Gastrocnemius medialis (tissue), 4 donors: Measurements from ENCODE around the gene EXOSC10. TPM values are rescaled to one million over a fixed set of nuclear protein-coding genes. Genes with fewer than 3 reads are reported as not detected.
A peak's percentile ranks its signal among the peaks of the same experiment; 100 is the strongest.

ENCODE experiments used
- ATAC-seq, 2 donors: fragments of 150-250 bp; one replicate each; pipeline ENCODE4 v1.9.1; 2016
- DNase-seq, 2 donors: peaks; one replicate each; pipeline ENCODE4 v3.0.0-alpha.2; 2019
- H3K27ac ChIP-seq, 4 donors: fragments of 200-600 bp; sonication (generic); 1 replicate in 1 of 4; 2 replicates in 3 of 4; pipeline ENCODE4 v1.5.1; 2016 to 2018; ENCODE audit warnings: mild to moderate bottlenecking in 2 of 4, moderate library complexity in 1 of 4
- H3K27me3 ChIP-seq, 3 donors: fragments of 200-600 bp; sonication (generic) in 2 of 3; 1 replicate in 1 of 3; 2 replicates in 2 of 3; pipeline versions ENCODE4 v1.5.1 to v1.6.0; 2016 to 2019; ENCODE audit warnings: mild to moderate bottlenecking in 1 of 3, moderate library complexity in 1 of 3
- H3K36me3 ChIP-seq, 2 donors: fragments of 200-600 bp; sonication (generic) in 1 of 2; one replicate each; pipeline ENCODE4 v1.5.1; 2017 to 2018
- H3K4me1 ChIP-seq, 2 donors: fragments of 200-600 bp; sonication (generic) in 1 of 2; one replicate each; pipeline ENCODE4 v1.5.1; 2016 to 2017; ENCODE audit warnings: mild to moderate bottlenecking in 2 of 2
- H3K4me3 ChIP-seq, 4 donors: fragments of 200-600 bp; sonication (generic) in 3 of 4; 1 replicate in 1 of 4; 2 replicates in 3 of 4; pipeline ENCODE4 v1.5.1; 2016 to 2019; ENCODE audit warnings: mild to moderate bottlenecking in 2 of 4
- H3K9me3 ChIP-seq, 3 donors: fragments of 200-600 bp; sonication (generic) in 2 of 3; 1 replicate in 1 of 3; 2 replicates in 2 of 3; pipeline ENCODE4 v1.5.1; 2016 to 2019
- CTCF ChIP-seq, 5 experiments: fragments of 450-650 bp in 3 of 5; fragments of 200-600 bp in 2 of 5; sonication (generic) in 2 of 5; IDR thresholded peaks in 4 of 5; conservative IDR thresholded peaks in 1 of 5; 1 replicate in 4 of 5; 2 replicates in 1 of 5; pipeline ENCODE4 v1.5.1; 2016 to 2019; ENCODE audit warnings: antibody characterized with exemption in 5 of 5, mild to moderate bottlenecking in 3 of 5, moderate library complexity in 3 of 5
- POLR2A ChIP-seq, 2 donors: fragments of 450-650 bp; IDR thresholded peaks; one replicate each; pipeline ENCODE4 v1.6.1; 2017; ENCODE audit warnings: antibody characterized with exemption in 2 of 2, mild to moderate bottlenecking in 2 of 2, moderate library complexity in 2 of 2
- in situ Hi-C, 4 donors: fragments of 200-750 bp; cut with MboI; loops; one replicate each; pipeline versions ENCODE4 v1.15.0 to v1.8.0; 2017; ENCODE audit warnings: low sequenced_read_pairs in 4 of 4
- intact Hi-C: fragments of 100-400 bp; cut with DNase I; formaldehyde crosslinking; loops from one replicate; pipeline ENCODE4 v1.15.1; 2023; ENCODE audit warnings: low total_unique reads
- total RNA-seq, 4 donors: library from RNA; depleted of rRNA; stranded (reverse); fragments of >200 nt; gene quantifications; one replicate each; pipeline versions ENCODE4 v1.1.0 to v1.2.3, GENCODE V29; 2016

EXOSC10 gene
- total RNA-seq, 4 donors from 2014 or later: 26.5 to 44.4 (median 40.3) TPM

DNA sequence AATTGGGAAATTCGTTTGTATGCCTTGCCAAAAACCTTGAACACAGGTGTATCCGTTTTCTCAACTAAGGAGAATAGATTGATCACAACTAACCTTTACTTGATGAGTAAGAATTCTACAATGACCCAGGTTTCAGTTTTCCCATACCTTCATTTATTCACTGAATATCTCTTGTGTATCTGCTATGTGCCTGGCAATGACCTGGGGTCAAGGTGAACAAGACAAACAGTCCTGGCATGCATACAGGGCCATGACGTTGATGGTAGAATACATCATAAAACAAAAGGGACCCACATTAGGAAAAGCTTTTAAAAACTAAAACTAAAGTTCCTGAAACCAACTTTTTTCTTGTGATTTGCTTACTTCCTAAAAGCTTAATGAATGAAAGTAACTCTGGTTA, 32.1 kb upstream of the EXOSC10 start:
- Histone ChIP-seq H3K9me3 (no peaks in the 10 kb centered on the region), H3K27ac (peak overlapping the region in 1 of 4 donors; percentile 58), H3K4me3 (no peak overlapping the region), H3K4me1 (peaks cover 0 to 3% of the 10 kb centered on the region in 2 donors), H3K27me3 (no peaks in the 10 kb centered on the region), H3K36me3 (peaks cover 5 to 91% of the 10 kb centered on the region in 2 donors)
- in situ Hi-C loops: no loop called here
- TF ChIP-seq CTCF (IDR thresholded peaks at IDR 0.05 in 4 of 5, conservative IDR thresholded peaks at IDR 0.05 in 1 of 5): no peak
- TF ChIP-seq POLR2A (IDR thresholded peaks at IDR 0.05): no peak
- no peak for DNase-seq
- no peak for ATAC-seq
- intact Hi-C loops: no loop called here

DNA sequence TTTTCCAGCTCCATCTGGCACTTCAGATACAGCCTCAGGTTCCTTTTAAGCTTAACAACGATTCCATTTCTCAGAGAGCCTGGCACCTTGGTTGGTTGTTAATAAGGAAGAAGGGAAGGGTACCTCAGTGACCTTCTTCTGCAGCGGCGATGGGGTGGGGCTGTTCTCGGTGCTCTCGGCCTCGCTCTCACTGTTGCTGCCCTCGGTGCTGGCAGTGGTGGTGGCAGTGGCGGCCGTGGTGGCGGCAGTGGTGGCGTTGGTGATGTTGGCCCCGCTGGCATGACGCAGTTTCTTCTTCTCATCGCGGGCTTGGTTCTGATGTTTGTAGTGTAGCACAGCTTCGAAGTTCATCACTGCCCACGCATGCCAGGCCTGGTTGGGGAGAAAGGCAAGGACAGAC, 30.7 kb upstream of the EXOSC10 start:
- TF ChIP-seq POLR2A (IDR thresholded peaks at IDR 0.05) (no peak), CTCF (IDR thresholded peaks at IDR 0.05 in 4 of 5, conservative IDR thresholded peaks at IDR 0.05 in 1 of 5) (no peak)
- Histone ChIP-seq H3K36me3 (peaks cover 5 to 91% of the 10 kb centered on the region in 2 donors), H3K27me3 (no peaks in the 10 kb centered on the region), H3K4me1 (peaks cover 0 to 3% of the 10 kb centered on the region in 2 donors), H3K9me3 (no peaks in the 10 kb centered on the region), H3K27ac (peak overlapping the region in 1 of 4 donors; percentile 58), H3K4me3 (no peak overlapping the region)
- no peak for ATAC-seq
- intact Hi-C loops (no loop called here), in situ Hi-C loops (no loop called here)
- no peak for DNase-seq

DNA sequence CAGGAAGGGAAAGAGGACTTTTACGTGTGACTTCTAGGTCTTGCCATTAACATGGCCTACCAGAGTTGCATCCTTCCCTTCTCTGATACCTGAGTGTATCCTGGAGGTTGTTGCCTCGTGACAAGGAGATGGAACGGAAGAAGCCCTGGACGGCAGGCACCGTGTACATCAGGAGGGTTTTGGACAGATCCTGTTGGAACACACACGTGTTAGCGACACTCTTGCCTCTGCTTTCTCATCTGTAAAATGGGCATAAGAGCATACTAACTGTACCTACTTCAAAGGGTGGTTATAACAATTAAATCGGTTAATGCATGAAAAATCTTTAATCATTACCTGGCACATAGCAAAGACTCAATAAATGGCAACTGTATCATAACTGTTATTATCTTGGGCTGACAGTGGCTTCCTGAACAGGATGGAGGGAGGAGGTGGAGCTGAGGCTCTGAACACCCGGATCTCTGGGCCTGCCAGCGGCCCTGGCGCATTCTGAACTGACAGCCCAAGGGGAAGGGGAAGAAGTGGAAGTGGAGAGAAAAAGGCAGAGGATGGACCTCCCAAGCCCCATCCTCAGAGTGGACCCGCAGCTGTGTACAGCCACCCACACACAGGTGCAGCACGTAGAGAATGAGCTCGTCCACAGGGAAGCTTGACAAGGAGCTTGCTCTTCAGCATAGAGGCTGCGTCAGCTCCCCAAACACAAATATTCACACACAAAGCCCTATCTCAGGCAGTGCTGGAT, 30.2 kb upstream of the EXOSC10 start:
- intact Hi-C loops: no loop called here
- H3K9me3 ChIP-seq: no peaks in the 10 kb centered on the region
- H3K4me1 ChIP-seq: peaks cover 0 to 3% of the 10 kb centered on the region in 2 donors
- in situ Hi-C loops: no loop called here
- ATAC-seq (no peak), DNase-seq (no peak)
- TF ChIP-seq CTCF (IDR thresholded peaks at IDR 0.05 in 4 of 5, conservative IDR thresholded peaks at IDR 0.05 in 1 of 5): no peak
- TF ChIP-seq POLR2A (IDR thresholded peaks at IDR 0.05): no peak
- no peaks in the 10 kb centered on the region for H3K27me3 ChIP-seq
- peak overlapping the region in 1 of 4 donors; percentile 13 for H3K27ac ChIP-seq
- no peak overlapping the region for H3K4me3 ChIP-seq
- peaks cover 5 to 94% of the 10 kb centered on the region in 2 donors for H3K36me3 ChIP-seq

DNA sequence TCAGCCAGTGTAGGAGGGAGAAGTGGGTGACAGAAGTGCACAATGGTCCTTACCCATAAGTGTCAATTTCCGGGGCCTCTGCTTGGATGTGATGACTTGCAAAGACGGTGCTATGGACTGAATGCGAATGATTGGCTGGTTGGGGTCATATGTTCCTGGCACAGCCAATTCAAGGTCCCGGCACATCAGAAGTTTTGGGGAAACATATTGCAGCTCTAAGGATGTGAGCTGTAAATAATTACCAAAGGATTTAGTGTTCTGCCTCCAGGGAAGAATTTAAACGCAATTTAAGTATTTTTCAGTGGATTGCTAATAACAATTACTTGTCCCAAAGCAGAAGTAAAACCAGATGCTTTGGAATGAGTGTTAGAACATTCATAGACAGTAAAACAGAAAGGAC, 26.9 kb upstream of the EXOSC10 start:
- no peaks in the 10 kb centered on the region for H3K27me3 ChIP-seq
- DNase-seq (no peak), ATAC-seq (no peak)
- peaks cover 5 to 91% of the 10 kb centered on the region in 2 donors for H3K36me3 ChIP-seq
- intact Hi-C loops: no loop called here
- H3K4me1 ChIP-seq: no peaks in the 10 kb centered on the region
- in situ Hi-C loops: no loop called here
- no peaks in the 10 kb centered on the region for H3K9me3 ChIP-seq
- H3K27ac ChIP-seq: no peak overlapping the region
- TF ChIP-seq CTCF (IDR thresholded peaks at IDR 0.05 in 4 of 5, conservative IDR thresholded peaks at IDR 0.05 in 1 of 5): no peak
- TF ChIP-seq POLR2A (IDR thresholded peaks at IDR 0.05): no peak
- H3K4me3 ChIP-seq: no peak overlapping the region
